Measurements from ENCODE around the gene TMC7. TPM values are rescaled to one million over a fixed set of nuclear protein-coding genes. Genes with fewer than 3 reads are reported as not detected.

The TMC7 gene
- total RNA-seq, 1 experiment from 2014 or later = 0.34 TPM

DNA sequence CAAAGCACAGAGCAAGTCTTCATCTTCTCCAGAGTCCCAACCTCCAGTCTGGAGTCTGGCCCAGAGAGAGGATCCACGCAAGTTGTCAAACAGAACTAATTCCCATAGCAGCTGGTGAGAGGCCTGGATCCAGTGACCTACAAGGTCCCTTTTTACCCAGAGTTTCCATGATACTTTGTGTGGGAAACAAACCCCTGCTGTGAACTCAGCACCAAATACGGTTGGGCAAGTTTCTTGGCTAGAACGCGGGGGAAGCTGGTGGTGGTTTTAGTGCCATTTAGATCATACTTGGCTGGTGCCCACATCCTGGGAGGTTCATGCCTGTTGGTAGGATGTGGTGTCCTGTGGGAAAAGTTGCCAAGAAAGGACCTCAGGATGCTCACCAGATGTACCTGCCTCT is 18.1 kb downstream of the TMC7 start:
- H3K4me3 ChIP-seq = no peak overlapping the region
- H3K9me3 ChIP-seq (replicated peaks) = no peaks in the 10 kb centered on the region
- peaks cover 9% of the 10 kb centered on the region; the same call in 1 of the 2 replicates for H3K4me1 ChIP-seq
- no peaks in the 10 kb centered on the region for H3K27me3 ChIP-seq
- no peak overlapping the region for H3K27ac ChIP-seq
- no peaks in the 10 kb centered on the region for H3K36me3 ChIP-seq
- no peak for DNase-seq

DNA sequence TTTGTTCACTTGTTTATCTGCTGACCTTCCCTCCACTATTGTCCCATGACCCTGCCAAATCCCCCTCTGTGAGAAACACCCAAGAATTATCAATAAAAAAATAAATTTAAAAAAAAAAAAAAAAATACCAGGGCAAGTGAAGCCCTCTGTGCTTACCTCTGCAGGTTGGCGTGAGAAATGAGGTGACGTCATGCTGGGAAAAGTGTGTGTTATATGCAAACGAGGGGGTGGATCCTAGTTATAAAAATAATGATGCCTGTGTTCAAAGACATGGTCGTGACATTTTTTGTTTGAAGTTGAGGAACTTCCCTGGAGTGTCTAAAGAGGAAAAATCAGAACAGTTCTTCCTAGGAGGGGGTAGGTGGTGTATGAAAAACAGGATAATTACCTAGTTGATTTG is 20.2 kb downstream of the TMC7 start:
- Histone ChIP-seq H3K27ac (no peak overlapping the region), H3K36me3 (no peaks in the 10 kb centered on the region), H3K4me3 (no peak overlapping the region), H3K9me3 (replicated peaks) (no peaks in the 10 kb centered on the region), H3K4me1 (0 out of 2 replicates have a peak, but pooled peaks cover 3% of the 10 kb centered on the region), H3K27me3 (no peaks in the 10 kb centered on the region)
- no peak for DNase-seq

DNA sequence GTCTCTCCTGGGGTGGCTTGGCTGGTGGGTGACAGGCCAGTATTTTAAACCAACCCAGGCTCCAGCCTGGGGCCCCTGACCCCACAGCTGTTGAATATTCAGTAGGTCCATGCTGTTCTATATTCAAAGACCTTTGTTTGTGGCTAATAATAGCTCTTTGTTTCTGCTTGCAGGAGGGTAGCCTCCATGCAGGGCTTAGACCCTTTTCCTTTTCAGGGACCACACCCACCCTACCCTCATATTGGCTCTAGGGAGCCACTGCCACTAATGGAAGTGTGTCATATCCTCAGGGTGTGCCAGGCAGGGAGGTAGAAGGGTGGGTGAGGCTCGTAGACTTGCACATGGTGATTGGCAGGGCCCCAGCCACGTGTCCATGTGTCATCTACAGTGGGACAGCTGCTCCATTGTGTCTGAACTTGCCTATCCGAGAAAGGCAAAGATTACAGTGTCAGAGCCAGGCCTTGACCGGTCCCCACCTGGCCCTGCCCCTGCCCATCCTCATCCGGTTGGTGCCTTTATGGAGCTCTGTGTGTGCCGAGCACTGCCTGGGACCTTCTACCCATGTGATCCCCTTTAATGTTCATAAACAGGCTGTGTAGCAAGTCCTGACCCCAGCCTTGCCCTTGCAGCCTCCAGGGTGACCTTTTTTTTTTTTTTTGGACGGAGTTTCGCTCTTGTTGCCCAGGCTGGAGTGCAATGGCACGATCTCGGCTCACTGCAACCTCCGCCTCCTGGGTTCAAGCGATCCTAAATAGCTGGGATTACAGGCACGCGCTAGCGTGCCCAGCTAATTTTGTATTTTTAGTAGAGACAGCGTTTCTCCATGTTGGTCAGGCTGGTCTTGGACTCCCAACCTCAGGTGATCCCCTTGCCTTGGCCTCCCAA is 22.1 kb downstream of the TMC7 start:
- H3K36me3 ChIP-seq = no peaks in the 10 kb centered on the region
- H3K4me1 ChIP-seq = 0 out of 2 replicates have a peak, but pooled peaks cover 3% of the 10 kb centered on the region
- no peak overlapping the region for H3K4me3 ChIP-seq
- peak overlapping the region; percentile 65 for H3K27ac ChIP-seq
- no peaks in the 10 kb centered on the region for H3K9me3 ChIP-seq (replicated peaks)
- H3K27me3 ChIP-seq = no peaks in the 10 kb centered on the region
- DNase-seq = peak; percentile 84 to 86

DNA sequence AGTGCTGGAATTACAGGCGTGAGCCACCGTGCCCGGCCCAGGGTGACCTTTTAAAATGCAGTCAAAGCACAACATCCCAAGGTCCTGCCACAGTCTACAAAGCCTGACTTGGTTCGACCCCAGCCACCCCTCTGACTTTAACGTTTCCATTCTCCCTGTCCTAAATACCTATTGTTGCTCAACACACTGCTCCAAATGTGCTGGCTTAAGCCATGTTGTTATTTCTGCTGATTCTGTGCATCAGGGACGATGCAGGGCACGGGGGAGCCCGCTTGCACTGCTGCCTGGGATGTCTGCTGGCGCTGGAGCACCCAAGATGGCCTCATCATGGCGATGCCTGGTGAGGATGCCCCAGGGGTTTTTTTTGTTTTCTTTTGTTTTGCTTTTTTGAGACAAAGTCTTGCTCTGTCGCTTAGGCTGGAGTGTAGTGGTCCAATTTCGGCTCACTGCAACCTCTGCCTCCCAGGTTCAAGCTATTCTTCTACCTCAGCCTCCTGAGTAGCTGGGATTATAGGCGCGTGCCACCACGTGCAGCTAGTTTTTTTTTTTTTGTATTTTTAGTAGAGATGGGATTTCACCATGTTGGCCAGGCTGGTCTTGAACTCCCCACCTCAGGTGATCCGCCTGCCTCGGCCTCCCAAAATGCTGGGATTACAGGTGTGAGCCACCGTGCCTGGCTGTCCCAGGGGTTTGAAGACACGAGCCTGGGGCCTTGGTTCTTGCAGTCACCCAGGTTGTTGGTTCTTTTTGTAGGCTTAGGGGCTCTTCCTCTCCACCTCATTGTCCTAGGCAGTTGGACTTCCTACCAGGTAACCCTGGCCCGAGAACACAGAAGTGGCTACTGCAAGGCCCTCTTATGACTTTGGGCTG is 22.9 kb downstream of the TMC7 start:
- H3K27ac ChIP-seq = peak overlapping the region; percentile 65; the same call in 1 of the 2 replicates
- H3K4me3 ChIP-seq = no peak overlapping the region
- H3K27me3 ChIP-seq = no peaks in the 10 kb centered on the region
- DNase-seq = no peak
- no peaks in the 10 kb centered on the region for H3K36me3 ChIP-seq
- H3K9me3 ChIP-seq (replicated peaks) = no peaks in the 10 kb centered on the region
- H3K4me1 ChIP-seq = 0 out of 2 replicates have a peak, but pooled peaks cover 3% of the 10 kb centered on the region

DNA sequence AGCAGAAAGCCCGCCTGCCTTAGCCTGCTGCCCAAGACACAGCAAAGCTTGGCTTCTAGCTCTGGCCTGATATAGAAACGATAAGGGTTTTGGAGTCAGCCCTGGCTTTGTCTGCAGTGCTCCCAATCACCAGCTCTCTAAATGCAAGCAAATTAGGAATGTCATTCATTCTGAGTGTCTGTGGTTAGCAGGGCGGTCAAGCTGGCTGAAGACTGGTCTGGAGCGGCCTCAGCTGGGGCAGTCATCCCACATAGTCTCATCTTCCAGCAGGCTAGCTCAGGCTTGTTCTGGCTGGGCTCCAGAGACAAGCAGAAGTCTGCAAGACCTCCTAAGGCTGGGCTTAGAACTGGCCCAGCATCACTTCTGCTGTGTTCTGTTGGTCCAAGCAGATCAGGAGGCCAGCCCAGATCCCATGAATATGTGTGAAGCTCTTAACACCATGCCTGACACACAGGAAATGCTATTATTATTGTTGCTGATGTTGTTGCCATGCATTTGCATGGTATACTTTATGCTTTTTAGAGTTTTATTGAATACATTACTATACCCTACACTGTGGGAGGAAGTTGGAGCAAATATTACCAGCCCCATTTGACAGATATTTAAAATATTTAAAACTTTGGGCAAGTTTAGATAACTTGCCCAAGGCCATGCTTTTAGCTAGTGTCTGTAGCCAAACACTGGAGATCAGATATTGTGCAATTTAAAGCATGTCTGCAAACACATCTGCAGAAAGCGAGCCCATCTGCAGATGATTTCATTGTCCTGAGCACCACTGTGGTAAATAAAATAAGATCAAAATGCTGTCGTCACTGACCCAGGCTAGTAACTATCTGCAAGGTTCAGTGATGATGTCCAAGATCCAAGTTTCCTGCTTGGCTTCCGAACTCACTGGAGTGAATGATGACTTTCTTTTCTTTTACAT is 24.8 kb downstream of the TMC7 start:
- H3K4me3 ChIP-seq = no peak overlapping the region
- H3K27ac ChIP-seq = no peak overlapping the region
- H3K9me3 ChIP-seq (replicated peaks) = no peaks in the 10 kb centered on the region
- H3K27me3 ChIP-seq = no peaks in the 10 kb centered on the region
- no peaks in the 10 kb centered on the region for H3K36me3 ChIP-seq
- peak; percentile 21 to 30 for DNase-seq
- 0 out of 2 replicates have a peak, but pooled peaks cover 3% of the 10 kb centered on the region for H3K4me1 ChIP-seq

DNA sequence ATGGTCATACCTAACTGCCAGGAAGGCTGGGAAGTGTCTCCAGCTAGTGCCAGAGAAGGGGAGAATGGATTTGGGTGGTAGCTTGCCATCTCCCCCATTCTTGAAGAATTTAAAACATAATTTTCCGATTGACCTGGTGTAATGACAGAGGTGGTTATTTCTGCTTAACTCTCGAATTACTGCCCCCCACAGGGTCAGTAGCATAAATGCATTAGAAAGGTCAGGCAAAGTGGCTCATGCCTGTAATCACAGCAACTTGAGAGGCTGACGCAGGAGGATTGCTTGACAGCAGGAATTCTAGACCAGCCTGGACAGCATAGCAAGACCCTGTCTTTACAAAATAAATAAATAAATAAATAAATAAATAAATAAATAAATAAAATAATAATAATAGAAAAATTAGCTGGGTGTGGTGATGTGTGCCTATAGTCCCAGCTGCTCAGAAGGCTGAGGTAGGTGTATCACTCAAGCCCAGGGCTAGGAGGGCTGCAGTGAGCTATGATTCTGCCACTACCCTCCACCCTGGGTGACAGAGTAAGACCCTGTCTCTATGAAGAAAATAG is 27.5 kb downstream of the TMC7 start:
- Histone ChIP-seq H3K36me3 (no peaks in the 10 kb centered on the region), H3K4me3 (no peak overlapping the region)

DNA sequence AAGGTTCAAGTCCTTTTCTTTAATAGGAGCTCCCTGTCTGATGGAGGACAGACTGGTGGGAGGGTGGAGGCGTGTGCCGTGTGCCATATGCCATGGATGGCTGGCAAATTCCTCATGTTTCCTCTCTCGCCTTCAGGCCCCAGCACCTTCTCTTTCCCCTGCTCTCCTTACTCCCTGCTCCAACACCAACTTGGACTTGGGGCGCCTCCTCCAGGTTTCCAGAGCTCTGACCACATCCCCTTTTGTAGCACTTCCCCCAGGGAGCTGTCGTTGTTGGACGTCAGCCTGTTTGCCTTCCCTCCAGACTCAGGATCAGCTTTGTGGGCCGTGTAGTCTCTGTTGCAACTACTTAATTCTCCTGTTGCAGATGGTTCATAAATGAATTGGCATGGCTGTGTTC is 30.7 kb downstream of the TMC7 start:
- Histone ChIP-seq H3K27ac (no peak overlapping the region), H3K4me1 (no peaks in the 10 kb centered on the region), H3K27me3 (no peaks in the 10 kb centered on the region), H3K36me3 (no peaks in the 10 kb centered on the region), H3K9me3 (replicated peaks) (no peaks in the 10 kb centered on the region), H3K4me3 (no peak overlapping the region)
- no peak for DNase-seq

More for the DNA sequence above, 27.5 kb downstream of the TMC7 start:
- H3K9me3 ChIP-seq (replicated peaks) = no peaks in the 10 kb centered on the region
- no peak for DNase-seq
- H3K27ac ChIP-seq = no peak overlapping the region
- no peaks in the 10 kb centered on the region for H3K4me1 ChIP-seq
- H3K27me3 ChIP-seq = no peaks in the 10 kb centered on the region

DNA sequence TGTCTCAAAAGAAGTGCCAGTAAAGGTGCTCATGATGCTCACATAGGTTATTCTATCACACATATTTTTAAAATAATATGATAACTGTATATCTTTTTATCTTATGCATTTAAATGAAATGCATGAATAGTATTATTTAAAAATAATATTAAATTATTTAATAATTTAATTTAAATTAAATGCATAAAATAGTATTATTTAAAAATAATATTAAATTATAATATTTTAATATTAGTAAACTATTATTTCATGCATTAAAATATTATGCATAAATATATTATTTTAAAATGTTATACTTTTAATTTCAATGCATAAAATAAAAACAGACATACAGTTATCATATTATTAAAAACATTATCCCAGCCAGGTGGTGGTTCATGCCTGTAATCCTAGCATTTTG is 33.4 kb downstream of the TMC7 start:
- H3K9me3 ChIP-seq (replicated peaks) = no peaks in the 10 kb centered on the region
- H3K27ac ChIP-seq = no peak overlapping the region
- H3K4me3 ChIP-seq = no peak overlapping the region
- no peaks in the 10 kb centered on the region; the same call in 1 of the 2 replicates for H3K36me3 ChIP-seq
- H3K4me1 ChIP-seq = no peaks in the 10 kb centered on the region
- no peaks in the 10 kb centered on the region for H3K27me3 ChIP-seq
- no peak for DNase-seq

DNA sequence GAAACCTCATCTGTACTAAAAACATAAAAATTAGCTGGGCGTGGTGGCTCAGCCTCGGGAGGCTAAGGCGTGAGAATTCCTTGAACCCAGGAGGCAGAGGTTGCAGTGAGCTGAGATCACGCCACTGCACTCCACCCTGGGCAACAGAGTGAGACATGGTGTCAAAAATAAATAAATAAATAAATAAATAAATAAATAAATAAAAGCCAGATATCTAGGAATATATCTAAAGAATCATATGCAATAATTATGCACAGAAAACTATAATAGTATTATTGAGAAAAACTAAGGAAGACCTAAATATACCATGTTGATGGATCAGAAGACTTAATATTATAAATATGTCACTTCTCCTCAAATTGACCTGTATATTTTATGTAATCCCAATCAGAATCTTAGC is 37.0 kb downstream of the TMC7 start:
- H3K4me3 ChIP-seq = no peak overlapping the region
- no peaks in the 10 kb centered on the region for H3K4me1 ChIP-seq
- H3K9me3 ChIP-seq (replicated peaks) = no peaks in the 10 kb centered on the region
- DNase-seq = no peak
- H3K27me3 ChIP-seq = no peaks in the 10 kb centered on the region
- no peaks in the 10 kb centered on the region; the same call in 1 of the 2 replicates for H3K36me3 ChIP-seq
- H3K27ac ChIP-seq = no peak overlapping the region

DNA sequence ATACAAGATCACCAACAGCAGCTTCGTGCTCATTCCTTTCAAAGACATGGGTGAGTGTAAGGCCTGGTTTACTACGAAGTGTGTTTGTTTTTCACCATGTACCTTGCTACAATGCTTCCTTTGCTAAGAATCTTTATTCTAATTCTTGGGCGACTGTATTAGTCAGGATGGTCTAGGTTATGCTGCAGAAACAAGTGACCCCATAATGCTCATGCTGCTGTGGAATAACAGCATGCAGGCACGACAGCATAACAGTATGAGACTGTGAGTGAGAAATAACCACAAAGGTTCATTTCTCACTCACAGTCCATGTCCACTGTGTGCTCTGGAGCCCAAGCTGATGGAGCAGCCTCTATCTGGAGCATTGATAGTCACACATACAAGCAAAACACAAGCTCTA is 38.0 kb downstream of the TMC7 start:
- H3K27me3 ChIP-seq = no peaks in the 10 kb centered on the region
- H3K4me3 ChIP-seq = no peak overlapping the region
- no peaks in the 10 kb centered on the region for H3K4me1 ChIP-seq
- no peak for DNase-seq
- no peaks in the 10 kb centered on the region for H3K9me3 ChIP-seq (replicated peaks)
- no peaks in the 10 kb centered on the region; the same call in 1 of the 2 replicates for H3K36me3 ChIP-seq
- H3K27ac ChIP-seq = no peak overlapping the region

DNA sequence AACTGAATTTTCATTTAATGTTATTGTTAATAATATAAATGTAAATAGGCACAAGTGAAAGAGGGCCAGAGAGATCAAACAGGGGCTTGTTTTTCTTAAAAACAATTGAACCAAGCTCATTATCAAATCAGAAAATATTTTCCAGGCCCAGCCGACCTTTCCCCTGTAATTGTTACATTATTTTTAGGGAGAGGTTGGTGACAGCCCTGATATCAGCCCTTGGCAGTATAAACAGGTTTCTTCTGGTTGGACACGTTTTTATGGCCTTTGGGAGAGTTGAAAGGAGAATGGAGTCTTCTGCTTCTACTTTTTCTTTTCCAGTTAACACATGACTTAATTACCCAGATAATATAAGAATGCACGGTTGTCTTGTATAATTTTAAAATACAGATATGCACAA is 43.7 kb downstream of the TMC7 start:
- H3K9me3 ChIP-seq (replicated peaks) = no peaks in the 10 kb centered on the region
- H3K27ac ChIP-seq = no peak overlapping the region
- H3K4me3 ChIP-seq = no peak overlapping the region
- no peaks in the 10 kb centered on the region for H3K36me3 ChIP-seq
- DNase-seq = no peak
- no peaks in the 10 kb centered on the region for H3K27me3 ChIP-seq
- no peaks in the 10 kb centered on the region for H3K4me1 ChIP-seq

DNA sequence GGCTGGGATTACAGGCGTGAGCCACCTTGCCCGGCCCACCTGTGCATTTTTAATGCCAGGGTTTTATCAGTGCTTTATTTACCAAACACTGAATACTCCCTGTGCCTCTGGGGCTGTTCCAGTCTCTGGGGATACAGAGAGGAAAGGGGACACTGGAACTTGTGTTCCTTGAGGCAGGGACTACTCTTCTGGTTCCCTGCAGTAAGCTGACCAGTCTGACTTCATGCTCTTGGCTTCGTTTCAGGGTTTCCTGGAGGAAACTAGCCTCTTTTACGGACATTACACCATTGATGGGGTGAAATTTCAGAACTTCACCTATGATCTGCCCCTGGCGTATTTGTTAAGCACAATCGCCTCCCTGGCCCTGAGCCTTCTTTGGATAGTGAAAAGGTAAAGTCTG is 46.2 kb downstream of the TMC7 start:
- Histone ChIP-seq H3K27ac (no peak overlapping the region), H3K4me3 (no peak overlapping the region), H3K27me3 (no peaks in the 10 kb centered on the region), H3K9me3 (replicated peaks) (no peaks in the 10 kb centered on the region), H3K4me1 (no peaks in the 10 kb centered on the region), H3K36me3 (no peaks in the 10 kb centered on the region)
- no peak for DNase-seq

DNA sequence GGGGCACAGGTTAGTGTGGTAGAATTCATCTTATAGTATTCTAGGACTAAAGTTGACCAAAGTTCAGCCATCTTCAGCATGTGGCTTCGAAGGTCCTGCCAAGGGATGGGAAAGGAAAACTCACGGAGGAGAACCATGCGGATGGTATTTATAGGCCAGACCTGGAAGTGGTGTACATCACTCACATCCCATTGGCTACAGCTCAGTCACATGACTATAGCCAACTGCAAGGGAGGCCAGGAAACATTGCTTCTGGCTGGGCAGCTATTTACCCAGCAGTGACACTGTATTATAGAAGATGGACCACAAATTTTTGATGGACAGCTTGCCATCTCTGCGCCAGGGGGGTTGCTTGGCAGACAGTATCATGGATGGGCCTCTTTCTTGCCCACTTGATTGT is 48.0 kb downstream of the TMC7 start:
- Histone ChIP-seq H3K36me3 (no peaks in the 10 kb centered on the region), H3K27ac (no peak overlapping the region), H3K4me3 (no peak overlapping the region), H3K4me1 (no peaks in the 10 kb centered on the region), H3K9me3 (replicated peaks) (no peaks in the 10 kb centered on the region), H3K27me3 (no peaks in the 10 kb centered on the region)
- DNase-seq = no peak

DNA sequence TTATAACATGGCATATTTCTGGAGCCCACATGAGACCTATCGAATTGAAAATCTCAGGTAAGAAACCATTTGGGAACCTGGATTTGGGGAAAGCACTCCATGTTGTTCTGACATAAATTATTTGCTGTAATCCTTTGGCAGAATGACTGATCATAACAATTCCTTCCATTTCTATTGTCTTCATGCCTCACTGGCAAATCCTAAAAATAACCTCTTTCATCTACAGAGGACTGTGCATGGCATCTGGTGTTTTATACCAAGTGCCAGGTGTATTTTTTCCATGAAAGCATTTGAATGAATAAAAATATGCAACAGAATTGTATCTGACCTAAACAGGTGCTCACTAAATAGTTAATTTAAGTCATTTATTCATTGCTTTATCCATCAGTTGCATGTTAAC is 50.0 kb downstream of the TMC7 start:
- Histone ChIP-seq H3K27ac (no peak overlapping the region), H3K4me3 (no peak overlapping the region), H3K9me3 (replicated peaks) (no peaks in the 10 kb centered on the region), H3K4me1 (no peaks in the 10 kb centered on the region), H3K27me3 (no peaks in the 10 kb centered on the region), H3K36me3 (no peaks in the 10 kb centered on the region)
- DNase-seq = no peak

All from SJCRH30 (cell line).